ENCODE results near the gene KRTAP4-9. TPM values are rescaled to one million over a fixed set of nuclear protein-coding genes. Genes with fewer than 3 reads are reported as not detected.
"Not testable (repeated sequence)": the region's sequence is repeated elsewhere in the genome, so short reads cannot be mapped to it uniquely, and the experiment has no call there.

Gene KRTAP4-9
- total RNA-seq (2021; ENCODE audit: unreplicated experiment), result not detected
- 0.27 and 0.56 TPM in 2 replicates for polyA plus RNA-seq (2012)
- percentile 24 among the genes with signal in this experiment for Bru-seq, nascent RNA
- BruChase-seq, experiment 1, labeled RNA remaining after a 6-hour chase, result not detected
- BruChase-seq, experiment 2, labeled RNA remaining after a 2-hour chase, result percentile 15 among the genes with signal in this experiment
- long read RNA-seq, result 0 reads

DNA sequence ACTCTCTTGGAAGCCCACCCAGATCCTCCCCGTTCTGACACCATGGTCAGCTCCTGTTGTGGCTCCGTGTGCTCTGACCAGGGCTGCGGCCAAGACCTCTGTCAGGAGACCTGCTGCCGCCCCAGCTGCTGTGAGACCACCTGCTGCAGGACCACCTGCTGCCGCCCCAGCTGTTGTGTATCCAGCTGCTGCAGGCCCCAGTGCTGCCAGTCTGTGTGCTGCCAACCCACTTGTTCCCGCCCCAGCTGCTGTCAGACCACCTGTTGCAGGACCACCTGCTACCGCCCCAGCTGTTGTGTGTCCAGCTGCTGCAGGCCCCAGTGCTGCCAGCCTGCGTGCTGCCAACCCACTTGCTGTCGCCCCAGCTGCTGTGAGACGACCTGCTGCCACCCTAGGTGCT lies at the start of gene KRTAP4-9:
TSS of gene KRTAP4-9 (plus strand) at position 43 of the 400 bp plus-strand sequence. CDS start at position 43, 0 bp downstream.
- H3K27me3 ChIP-seq (ENCODE audit: insufficient read depth, low read length); H3K9me3 ChIP-seq (ENCODE audit: control insufficient read depth in 1 of 2, insufficient read depth in 1 of 2, low read depth in 1 of 2, low read length in 2 of 2); H4K20me1 ChIP-seq (ENCODE audit: insufficient read depth); H2AFZ ChIP-seq (ENCODE audit: low read depth, low read length, poor library complexity, severe bottlenecking); DNase-seq (ENCODE audit: low read depth, low spot score); intact Hi-C loops (cut with micrococcal nuclease); H3K79me2 ChIP-seq (ENCODE audit: insufficient read depth, low read length); CTCF ChIA-PET; BruUV-seq (replicated peaks); H3K9me2 ChIP-seq (ENCODE audit: insufficient read depth); RAD21 ChIA-PET (ENCODE audit: low non-redundant PET in 1 of 2, low total read pairs in 2 of 2, uncharacterized antibody in 2 of 2, unreplicated experiment in 2 of 2); POLR2A ChIA-PET; ATAC-seq: not testable (repeated sequence)
- Histone ChIP-seq H3K4me1 (ENCODE audit: control insufficient read depth in 1 of 2, insufficient read depth in 2 of 2, low read length in 2 of 2) (peaks cover 13 to 47% of the 10 kb centered on the region in 2 experiments), H3K4me3 (replicated peaks in 1 of 2; ENCODE audit: low read depth in 1 of 2, low read length in 2 of 2) (peak within 1 kb of the TSS; percentile 28 to 44), H3K27ac (ENCODE audit: low read depth, low read length) (peak within 1 kb of the TSS; percentile 75), H3K4me2 (ENCODE audit: low read length) (peak within 1 kb of the TSS; percentile 59), H3K36me3 (ENCODE audit: control insufficient read depth in 1 of 2, insufficient read depth in 2 of 2, low read length in 2 of 2) (peaks cover 0 to 16% of the 10 kb centered on the region in 2 experiments; a peak in 2 of 4 replicates), H3K9ac (ENCODE audit: low read length) (peak within 1 kb of the TSS; percentile 50)
- TF ChIP-seq, protein P1, sequence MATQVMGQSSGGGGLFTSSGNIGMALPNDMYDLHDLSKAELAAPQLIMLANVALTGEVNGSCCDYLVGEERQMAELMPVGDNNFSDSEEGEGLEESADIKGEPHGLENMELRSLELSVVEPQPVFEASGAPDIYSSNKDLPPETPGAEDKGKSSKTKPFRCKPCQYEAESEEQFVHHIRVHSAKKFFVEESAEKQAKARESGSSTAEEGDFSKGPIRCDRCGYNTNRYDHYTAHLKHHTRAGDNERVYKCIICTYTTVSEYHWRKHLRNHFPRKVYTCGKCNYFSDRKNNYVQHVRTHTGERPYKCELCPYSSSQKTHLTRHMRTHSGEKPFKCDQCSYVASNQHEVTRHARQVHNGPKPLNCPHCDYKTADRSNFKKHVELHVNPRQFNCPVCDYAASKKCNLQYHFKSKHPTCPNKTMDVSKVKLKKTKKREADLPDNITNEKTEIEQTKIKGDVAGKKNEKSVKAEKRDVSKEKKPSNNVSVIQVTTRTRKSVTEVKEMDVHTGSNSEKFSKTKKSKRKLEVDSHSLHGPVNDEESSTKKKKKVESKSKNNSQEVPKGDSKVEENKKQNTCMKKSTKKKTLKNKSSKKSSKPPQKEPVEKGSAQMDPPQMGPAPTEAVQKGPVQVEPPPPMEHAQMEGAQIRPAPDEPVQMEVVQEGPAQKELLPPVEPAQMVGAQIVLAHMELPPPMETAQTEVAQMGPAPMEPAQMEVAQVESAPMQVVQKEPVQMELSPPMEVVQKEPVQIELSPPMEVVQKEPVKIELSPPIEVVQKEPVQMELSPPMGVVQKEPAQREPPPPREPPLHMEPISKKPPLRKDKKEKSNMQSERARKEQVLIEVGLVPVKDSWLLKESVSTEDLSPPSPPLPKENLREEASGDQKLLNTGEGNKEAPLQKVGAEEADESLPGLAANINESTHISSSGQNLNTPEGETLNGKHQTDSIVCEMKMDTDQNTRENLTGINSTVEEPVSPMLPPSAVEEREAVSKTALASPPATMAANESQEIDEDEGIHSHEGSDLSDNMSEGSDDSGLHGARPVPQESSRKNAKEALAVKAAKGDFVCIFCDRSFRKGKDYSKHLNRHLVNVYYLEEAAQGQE (IDR thresholded peaks at IDR 0.05; ENCODE audit: low read depth), result 0 out of 2 replicates have a peak, but pooled peaks have one; percentile 3

DNA sequence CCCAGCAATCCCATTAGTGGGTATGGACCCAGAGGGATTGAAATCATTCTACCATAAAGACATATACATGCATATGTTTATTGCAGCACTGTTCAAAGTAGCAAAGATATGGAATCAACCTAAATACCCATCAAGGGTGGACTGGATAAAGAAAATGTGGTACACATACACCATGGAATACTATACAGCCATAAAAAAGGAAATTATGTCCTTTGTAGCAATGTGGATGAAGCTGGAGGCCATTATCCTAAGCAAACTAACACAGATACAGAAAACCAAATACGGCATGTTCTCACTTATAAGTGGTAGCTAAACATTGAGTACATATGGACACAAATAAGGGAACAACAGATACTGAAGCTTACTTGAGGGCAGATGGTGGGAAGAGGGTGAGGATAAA lies 47.6 kb upstream of the KRTAP4-9 start:
- peaks cover 0 to 5% of the 10 kb centered on the region in 2 experiments; a peak in 1 of 4 replicates for H3K36me3 ChIP-seq (ENCODE audit: control insufficient read depth in 1 of 2, insufficient read depth in 2 of 2, low read length in 2 of 2)
- H2AFZ ChIP-seq (ENCODE audit: low read depth, low read length, poor library complexity, severe bottlenecking), result no peak overlapping the region
- no peaks in the 10 kb centered on the region for H4K20me1 ChIP-seq (ENCODE audit: insufficient read depth)
- H3K27ac ChIP-seq (ENCODE audit: low read depth, low read length), result no peak overlapping the region
- H3K9ac ChIP-seq (ENCODE audit: low read length), result no peak overlapping the region
- no peak overlapping the region for H3K4me3 ChIP-seq (replicated peaks in 1 of 2; ENCODE audit: low read depth in 1 of 2, low read length in 2 of 2)
- BruUV-seq (replicated peaks), result no TSS peak
- no peak overlapping the region for H3K4me2 ChIP-seq (ENCODE audit: low read length)
- POLR2A ChIA-PET, result no interaction called here
- H3K9me3 ChIP-seq (ENCODE audit: control insufficient read depth in 1 of 2, insufficient read depth in 1 of 2, low read depth in 1 of 2, low read length in 2 of 2), result peaks cover 0 to 16% of the 10 kb centered on the region in 2 experiments; a peak in 1 of 4 replicates
- no peak for DNase-seq (ENCODE audit: low read depth, low spot score)
- intact Hi-C loops (cut with micrococcal nuclease), result no loop called here
- H3K9me2 ChIP-seq (ENCODE audit: insufficient read depth), result no peaks in the 10 kb centered on the region
- TF ChIP-seq JUND (IDR thresholded peaks at IDR 0.05) (0 out of 2 replicates have a peak, but pooled peaks have one; percentile 11), CBX3 (IDR thresholded peaks at IDR 0.05; ENCODE audit: low read depth) (0 out of 2 replicates have a peak, but pooled peaks have one; percentile 11), SP1 (IDR thresholded peaks at IDR 0.05; ENCODE audit: low read depth) (no peak)
- no peaks in the 10 kb centered on the region for H3K27me3 ChIP-seq (ENCODE audit: insufficient read depth, low read length)
- no peak for ATAC-seq
- no peaks in the 10 kb centered on the region for H3K79me2 ChIP-seq (ENCODE audit: insufficient read depth, low read length)
- CTCF ChIA-PET, result no interaction called here
- RAD21 ChIA-PET (ENCODE audit: low non-redundant PET in 1 of 2, low total read pairs in 2 of 2, uncharacterized antibody in 2 of 2, unreplicated experiment in 2 of 2), result no interaction called here
- H3K4me1 ChIP-seq (ENCODE audit: control insufficient read depth in 1 of 2, insufficient read depth in 2 of 2, low read length in 2 of 2), result peaks cover 38 to 42% of the 10 kb centered on the region in 2 experiments
